ENCODE data around the gene DHX9. TPM values are rescaled to one million over a fixed set of nuclear protein-coding genes. Genes with fewer than 3 reads are reported as not detected.

The DHX9 gene
- total and polyA plus RNA-seq, 9 of the 15 experiments (the other 6 are each of a cell fraction or from before 2014, with no cell fraction given), result 100 to 409 (median 294) TPM

- Histone ChIP-seq H3K4me3 (no peak overlapping the region), H3K4me1 (replicated peaks in 1 of 2; ENCODE audit: control insufficient read depth in 2 of 2, insufficient read depth in 2 of 2, low read length in 2 of 2) (no peaks in the 10 kb centered on the region), H2AFZ (ENCODE audit: low read depth, low read length) (no peak overlapping the region), H3K4me2 (ENCODE audit: insufficient read depth, low read length) (no peak overlapping the region), H3K9me3 (replicated peaks; ENCODE audit: control insufficient read depth, insufficient read depth, low read depth, low read length) (no peaks in the 10 kb centered on the region), H3K9ac (ENCODE audit: insufficient read depth in 1 of 2, low read depth in 2 of 2, low read length in 2 of 2) (no peak overlapping the region; a peak in 1 of 4 replicates), H3K79me2 (ENCODE audit: control insufficient read depth, insufficient read depth, low read length) (no peaks in the 10 kb centered on the region; the same call in 2 of the 3 replicates), H4K20me1 (replicated peaks; ENCODE audit: control insufficient read depth, insufficient read depth, low read length) (peaks cover 8% of the 10 kb centered on the region; the same call in 1 of the 2 replicates), H3K36me3 (ENCODE audit: control insufficient read depth, insufficient read depth, low read length) (peaks cover 71% of the 10 kb centered on the region), H3K9me1 (ENCODE audit: control insufficient read depth, insufficient read depth, low read length) (peaks cover 2% of the 10 kb centered on the region), H3K27ac (ENCODE audit: extremely low read depth, low read depth, low read length) (no peak overlapping the region), H3K27me3 (ENCODE audit: control insufficient read depth in 2 of 2, insufficient read depth in 2 of 2, low read length in 2 of 2) (no peaks in the 10 kb centered on the region)
- ATAC-seq (no peak), FAIRE-seq (no peak), DNase-seq (ENCODE audit: extremely low read depth in 1 of 4, low spot score in 3 of 4) (no peak)
- ChIA-PET CTCF (ENCODE audit: low intra/inter-chr PET ratio) (no interaction called here), POLR2A (interaction anchor here (3.6 kb wide), 1 partner anchor 8 kb away, joined by 19 read pairs; no protein-coding TSS in a partner anchor)
- intact Hi-C loops (cut with micrococcal nuclease), result loop anchor here (5.0 kb wide), 1 partner anchor 35 kb away; no protein-coding TSS in a partner anchor
- BruUV-seq (replicated peaks), result no TSS peak
- WGBS (ENCODE audit: insufficient coverage, low coverage, missing lambda C conversion rate), result 92% methylated on average over 11 of the region's 11 CpGs
- in situ Hi-C loops (cut with MboI), result no loop called here
- 0 out of 2 replicates have a peak, but pooled peaks have one; percentile 37 for TF ChIP-seq POLR2AphosphoS5 (IDR thresholded peaks at IDR 0.05; ENCODE audit: control insufficient read depth, insufficient read depth, low read depth, low read length)
- no peak for TF ChIP-seq ZNF316 (IDR thresholded peaks at IDR 0.05)
- 0 out of 2 replicates have a peak, but pooled peaks have one; percentile 20 for TF ChIP-seq SUPT5H (IDR thresholded peaks at IDR 0.05)
- no peak for TF ChIP-seq ADNP (tag; IDR thresholded peaks at IDR 0.05)
- TF ChIP-seq, protein P1, sequence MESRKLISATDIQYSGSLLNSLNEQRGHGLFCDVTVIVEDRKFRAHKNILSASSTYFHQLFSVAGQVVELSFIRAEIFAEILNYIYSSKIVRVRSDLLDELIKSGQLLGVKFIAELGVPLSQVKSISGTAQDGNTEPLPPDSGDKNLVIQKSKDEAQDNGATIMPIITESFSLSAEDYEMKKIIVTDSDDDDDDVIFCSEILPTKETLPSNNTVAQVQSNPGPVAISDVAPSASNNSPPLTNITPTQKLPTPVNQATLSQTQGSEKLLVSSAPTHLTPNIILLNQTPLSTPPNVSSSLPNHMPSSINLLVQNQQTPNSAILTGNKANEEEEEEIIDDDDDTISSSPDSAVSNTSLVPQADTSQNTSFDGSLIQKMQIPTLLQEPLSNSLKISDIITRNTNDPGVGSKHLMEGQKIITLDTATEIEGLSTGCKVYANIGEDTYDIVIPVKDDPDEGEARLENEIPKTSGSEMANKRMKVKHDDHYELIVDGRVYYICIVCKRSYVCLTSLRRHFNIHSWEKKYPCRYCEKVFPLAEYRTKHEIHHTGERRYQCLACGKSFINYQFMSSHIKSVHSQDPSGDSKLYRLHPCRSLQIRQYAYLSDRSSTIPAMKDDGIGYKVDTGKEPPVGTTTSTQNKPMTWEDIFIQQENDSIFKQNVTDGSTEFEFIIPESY (CRISPR knock-in tag; IDR thresholded peaks at IDR 0.05), result peak; percentile 44; the same call in 1 of the 2 replicates
Measured at GRCh38 chr1:182886985-182887384, 47.8 kb downstream of the DHX9 start.

Measured in K562 (cell line).